AG08395 (cell line): Measurements from ENCODE around the gene MBP.
A peak's percentile ranks its signal among the peaks of the same experiment; 100 is the strongest.

Experiments
- DNase-seq: peaks from one replicate; pipeline ENCODE4 v3.0.0; 2012; ENCODE audit warnings: mixed read lengths, low spot score

MBP gene

DNA sequence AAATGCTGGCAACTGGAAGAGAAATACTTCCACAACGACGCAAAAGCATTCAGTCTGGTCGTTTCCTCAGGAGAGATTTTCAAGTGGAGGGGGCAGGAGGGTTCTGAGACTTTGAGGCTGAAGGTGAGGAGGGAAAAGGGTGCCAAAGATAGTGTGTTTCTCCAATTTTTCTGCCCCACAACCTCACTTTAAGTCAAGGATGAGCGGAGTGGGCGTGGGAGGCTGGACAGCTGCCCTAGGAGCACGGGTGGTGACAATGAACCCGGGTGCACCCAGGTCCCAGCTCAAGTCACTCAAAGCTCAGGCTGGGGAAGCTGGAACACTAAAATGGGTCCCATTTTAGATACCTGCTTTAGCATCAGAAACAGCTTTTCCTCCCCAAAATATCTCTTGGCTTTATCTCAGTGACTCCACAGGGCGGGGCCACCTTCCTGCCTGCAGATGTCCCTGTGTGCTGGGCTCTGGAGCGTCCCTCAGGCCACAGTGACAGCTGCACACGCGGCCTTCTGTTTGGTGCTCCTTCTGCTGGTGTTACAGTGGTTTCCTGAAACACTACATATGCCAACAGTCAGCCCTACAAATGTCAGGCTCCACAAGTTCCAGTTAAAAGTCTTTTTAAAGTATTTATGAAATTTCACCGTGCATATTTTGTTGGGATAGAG, 1.4 kb upstream of the MBP start:
- DNase-seq, result peak; percentile 31

DNA sequence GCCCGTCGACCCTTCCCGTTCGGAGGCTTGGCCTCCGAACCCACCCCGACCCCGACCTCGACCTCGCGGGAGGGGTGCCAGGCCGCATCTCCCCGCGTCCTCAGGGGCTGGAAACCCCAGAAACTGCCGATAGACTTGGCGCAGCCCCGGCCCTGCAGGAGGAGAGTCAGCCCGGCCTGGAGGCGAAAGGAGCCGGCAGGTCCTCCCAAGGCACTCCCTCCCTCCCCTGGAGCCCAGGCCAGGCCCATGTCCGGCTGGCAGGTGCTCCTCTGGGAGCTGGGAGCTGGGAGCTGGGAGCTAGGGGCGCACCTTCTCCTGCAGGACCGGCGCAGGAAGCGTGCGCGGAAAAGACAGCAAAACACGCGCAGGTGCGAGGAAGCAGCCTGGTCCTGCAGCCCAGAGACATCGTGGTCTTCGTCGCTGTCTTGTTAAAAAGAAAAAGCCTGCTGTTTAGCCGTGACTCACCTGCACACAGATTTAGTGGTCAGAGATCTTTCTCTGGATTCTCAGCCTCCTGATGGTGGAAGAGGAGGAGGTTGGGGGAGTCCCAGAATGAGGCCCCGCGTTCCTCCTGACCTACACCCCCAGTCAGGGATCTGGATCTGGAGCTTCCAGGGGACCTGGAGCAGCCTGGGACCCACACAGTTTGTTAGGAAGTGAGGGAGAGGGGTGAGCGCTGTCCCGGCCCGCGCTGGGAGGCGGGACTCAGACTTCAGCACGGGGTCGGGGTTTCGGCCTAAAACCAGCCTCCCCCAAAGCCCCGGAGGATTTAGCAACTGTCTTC, 660 bp upstream of the MBP start:
- DNase-seq, result no peak

DNA sequence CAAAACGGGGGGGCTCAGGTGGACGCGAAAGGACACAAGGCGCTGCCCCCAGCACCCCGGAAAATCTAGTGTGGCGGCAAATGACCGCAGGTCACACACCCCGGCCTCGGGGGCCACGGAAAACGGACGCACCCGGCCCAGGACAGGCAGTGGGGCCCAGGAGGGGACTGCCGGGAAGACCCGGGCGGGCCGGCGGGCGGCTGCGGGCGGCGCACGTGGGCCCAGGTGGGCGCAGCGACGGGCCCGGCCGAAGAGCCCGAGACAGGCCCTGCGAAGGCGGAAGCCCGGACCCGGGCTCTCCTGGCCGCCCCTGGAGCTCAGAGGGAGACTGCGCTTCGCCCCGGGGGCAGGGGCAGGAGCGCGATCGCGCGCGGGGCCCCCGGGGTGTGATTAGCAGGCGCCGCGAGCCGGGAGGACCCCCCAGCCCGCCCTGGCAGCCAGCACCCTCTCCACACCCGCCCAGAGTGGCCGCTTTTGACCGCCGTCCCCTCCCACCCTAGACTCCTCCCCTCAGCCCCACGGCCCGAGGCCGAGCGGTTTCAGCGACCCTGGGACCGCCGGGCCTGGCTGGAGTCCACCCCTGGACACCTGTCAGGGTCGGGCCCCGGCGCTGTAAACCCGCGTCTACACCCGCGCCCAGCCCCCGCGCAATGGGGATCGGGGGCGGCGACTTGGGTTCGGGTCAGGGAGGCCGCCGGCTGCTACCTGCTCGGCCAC, 773 bp downstream of the MBP start:
- no peak for DNase-seq

DNA sequence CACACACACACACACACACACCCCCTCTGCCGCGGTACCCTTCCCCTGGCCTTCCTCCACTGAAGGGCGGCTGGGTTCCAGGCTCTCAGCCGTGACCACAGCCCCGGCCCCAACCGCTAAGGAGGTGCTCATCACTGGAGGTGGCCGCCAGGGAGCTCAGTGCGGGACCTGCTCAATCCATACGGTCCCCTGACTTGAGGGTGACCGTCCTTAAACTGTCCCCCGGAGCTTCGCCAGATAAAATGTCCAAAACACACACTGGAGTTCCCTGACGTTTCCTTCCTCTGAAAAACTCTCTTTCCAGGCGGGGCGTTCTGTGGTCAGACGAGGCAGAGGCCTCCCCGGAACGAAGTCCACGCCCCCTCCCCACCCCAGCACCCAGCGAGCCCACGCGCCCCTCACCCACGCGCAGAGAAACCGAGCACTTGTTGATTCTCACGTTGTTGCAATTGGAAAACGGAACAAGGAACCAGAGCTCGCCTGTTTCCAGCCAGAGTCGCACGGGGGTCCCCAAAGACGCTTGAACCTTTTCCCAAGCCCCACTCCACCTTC, 1.4 kb downstream of the MBP start:
- no peak for DNase-seq

DNA sequence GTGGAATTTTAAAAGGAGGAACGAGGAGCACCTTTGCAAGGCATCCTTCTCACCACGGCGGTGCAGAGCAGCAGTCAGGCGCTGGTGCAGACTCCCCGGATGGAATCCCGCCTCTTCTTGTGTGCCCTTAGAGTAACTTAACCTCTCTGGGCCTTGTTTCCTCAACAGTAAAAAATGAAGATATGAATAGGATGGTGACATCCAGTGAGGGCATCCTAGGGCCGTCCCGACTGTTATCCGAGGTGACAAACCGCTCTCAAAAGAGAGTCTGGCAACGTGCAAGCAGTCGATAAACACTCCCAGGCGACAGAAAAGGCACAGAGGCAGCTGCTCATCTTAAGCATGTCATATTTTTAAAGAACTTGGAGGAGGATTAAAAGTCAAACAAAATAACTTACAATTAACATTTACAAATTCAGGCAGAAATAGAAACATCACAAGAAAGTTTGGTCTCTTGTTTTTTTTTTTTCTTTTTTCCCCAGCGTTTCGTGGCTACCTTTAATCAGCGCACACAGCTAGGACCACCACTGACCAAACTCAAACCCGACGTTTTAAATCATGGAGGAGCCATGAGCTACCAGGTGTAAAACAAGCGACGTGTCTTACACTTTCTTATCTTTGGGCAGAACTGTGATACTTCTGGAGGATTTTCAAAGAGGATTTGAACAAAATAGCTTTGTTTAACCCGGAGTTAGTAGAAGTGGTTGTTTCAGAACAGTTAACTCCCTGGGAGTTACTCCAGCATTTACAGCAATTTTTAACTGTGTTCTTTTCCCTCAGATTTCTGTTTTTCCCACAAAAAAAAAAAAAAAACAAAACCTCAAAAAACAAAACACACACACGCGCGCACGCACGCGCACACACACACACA, 2.1 kb downstream of the MBP start:
- no peak for DNase-seq

DNA sequence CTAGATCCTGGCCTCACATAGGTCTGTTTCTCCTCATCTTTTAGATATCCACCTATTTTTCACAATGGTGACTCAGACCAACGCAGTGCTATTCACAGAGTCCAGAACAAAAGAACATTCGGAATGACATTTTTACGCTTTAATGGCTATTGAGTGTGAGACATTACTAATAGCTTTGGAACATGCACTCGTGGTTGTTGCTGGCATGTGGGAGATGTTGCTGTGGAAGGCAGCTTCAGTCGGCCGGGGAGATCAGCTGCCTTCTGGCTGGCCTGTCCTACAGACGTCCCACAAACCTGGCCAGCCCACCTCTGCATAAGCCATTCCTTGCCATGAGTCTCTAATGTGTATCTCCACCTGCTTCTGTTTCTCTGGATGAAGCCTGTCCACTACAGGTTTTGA, 3.4 kb downstream of the MBP start:
- DNase-seq, result peak; percentile 73

DNA sequence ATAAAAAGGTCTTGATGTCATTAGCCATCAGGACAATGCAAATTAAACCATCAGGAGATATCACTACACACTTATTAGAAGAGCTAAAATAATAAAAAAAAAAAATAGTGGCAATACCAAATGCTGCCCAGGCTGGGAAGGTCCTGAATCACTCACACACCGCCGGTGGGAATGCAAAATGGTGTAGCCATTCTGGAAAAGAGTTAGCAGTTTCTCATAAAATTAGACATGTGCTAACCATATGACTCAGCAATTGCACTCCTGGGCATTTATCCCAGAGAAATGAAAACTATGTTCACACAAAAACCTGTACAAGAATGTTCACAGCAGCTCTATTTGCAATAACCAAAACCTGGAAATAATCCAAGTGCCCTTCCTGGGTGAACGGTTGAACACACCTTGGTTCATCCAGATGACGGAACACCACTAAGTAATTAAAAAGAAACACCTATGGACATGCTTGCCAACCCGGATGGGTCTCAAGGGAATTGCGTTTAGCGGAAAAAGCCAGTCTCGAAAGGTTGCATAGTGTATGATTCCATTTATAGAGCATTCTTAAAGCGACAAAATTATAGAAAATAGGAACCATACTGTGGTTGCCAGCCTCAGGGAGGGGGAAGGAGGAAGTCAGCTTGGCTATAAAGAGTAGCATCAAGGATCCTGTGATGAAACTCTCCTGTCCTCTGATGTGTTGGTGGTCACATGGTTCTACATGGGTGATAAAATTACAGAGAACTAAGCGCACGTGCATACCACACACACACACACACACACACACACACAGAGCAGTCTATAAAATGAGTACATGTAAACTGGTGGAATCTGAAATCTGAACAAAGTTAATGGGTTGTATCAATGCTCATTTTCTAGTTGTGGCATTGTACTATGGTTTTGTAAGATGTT, 4.6 kb downstream of the MBP start:
- DNase-seq, result peak; percentile 63

DNA sequence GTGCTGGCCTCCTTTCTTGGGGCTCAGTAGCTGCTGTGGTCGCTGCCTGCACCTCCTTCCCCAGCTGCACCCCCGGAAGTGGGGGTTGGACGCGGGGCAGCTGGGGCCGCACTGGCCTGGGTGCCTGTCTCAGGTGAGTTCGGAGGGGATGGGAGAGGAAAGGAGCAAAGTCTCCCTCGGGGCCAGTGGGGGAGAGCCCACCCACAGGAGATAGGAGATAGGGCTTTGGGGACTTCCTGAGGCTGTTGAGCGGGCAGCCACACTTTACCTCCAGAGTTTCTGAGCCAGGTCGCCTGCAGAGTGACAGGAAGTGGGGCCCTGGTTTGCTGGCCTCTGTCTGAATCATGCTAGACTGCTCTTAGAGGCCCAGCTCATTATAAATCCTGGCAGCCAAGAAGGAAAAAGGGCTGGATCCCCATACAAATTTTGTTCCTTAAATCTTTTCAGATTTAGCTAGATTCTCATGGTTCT, 8.1 kb downstream of the MBP start:
- DNase-seq, result no peak

DNA sequence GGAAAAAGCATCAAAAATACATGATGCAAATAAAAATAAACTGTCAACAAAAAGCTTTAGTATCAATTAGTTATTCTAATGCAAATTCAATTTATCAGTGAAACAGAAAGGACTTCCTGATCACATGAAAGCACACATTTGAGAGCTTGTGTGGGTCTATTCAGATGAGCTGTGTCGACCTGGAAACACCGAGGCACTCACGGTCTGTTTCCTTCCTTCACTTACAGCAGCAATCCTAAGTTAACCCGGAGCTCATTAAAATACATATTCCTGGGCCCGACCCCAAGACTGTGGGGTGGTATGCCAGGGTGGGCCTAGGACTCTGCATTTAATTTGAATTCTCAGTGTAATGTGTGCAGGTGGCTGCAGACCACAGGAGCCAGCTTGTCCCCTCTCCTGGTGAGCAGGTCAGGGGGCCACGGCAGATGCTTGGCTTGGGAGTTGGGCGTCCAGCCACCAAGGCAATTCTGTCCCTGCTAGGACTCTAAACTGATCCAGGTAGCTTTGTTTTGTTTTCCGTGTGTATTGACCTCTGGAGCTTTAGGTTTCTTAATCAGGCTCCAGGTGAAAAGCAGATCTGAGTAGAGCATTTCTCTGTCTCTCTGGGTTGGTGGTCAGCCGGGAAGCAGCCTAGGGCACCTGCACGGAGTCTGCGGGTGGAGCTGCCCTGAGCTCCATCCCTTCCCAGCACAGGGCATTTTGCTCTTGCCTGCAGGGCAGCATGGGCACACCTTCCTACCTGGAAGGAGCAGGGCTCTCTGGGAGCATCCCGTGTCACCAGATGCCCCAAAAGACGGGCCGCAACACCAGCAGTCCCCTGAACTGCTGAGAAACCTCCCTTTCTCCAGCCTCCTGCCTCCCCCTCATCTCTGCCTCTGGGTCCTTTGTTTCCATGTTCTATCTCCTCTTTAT, 9.0 kb downstream of the MBP start:
- DNase-seq, result no peak

DNA sequence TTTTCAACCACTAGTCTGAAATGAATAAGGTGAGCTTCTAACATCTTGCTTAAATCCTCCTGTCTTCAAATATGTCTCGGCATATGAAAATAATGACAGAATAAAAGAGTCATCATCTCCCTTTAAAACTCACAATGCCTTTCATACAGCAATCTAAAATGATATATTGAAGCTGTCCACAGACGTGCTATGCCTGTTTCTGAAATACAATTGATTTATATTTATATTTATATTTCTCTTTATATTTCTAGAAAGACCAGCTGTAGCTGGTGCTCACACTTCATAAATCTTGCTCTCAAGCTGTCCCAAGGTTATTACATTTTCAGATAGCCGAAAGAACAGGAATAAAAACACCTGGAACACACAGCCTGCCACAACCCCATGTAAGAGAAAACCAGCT, 11.1 kb downstream of the MBP start:
- no peak for DNase-seq

DNA sequence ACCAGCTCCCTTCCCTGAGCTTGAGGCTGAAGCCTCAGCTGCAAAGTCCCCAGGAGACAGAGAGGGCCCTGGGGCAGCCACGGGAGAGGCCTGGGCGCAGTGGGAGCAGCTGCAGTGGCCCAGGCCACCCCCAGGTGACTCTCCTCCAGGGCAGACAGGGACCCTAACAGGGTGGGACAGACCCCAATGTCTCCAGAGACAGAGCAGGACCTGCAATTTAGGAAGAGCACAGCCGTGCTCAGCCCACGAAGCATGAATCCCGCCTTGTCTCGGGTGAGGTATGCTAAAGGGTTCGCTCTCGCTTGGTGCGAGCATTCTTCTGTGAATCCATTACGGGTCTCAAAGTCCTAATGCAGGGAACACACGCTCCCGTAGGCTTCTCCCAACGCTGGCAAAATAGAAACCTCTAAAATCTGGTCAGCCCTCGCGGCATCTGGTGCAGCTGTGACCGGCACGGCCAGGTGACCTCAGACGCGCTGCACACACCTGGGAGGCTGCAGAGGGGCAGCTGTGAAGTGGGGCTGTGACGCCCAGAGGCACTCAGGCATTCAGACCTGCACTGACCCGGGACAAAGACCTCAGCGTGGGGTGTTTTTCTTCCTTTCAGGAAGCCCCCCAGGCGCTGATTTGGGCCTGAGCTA, 12.6 kb downstream of the MBP start:
- DNase-seq, result no peak

DNA sequence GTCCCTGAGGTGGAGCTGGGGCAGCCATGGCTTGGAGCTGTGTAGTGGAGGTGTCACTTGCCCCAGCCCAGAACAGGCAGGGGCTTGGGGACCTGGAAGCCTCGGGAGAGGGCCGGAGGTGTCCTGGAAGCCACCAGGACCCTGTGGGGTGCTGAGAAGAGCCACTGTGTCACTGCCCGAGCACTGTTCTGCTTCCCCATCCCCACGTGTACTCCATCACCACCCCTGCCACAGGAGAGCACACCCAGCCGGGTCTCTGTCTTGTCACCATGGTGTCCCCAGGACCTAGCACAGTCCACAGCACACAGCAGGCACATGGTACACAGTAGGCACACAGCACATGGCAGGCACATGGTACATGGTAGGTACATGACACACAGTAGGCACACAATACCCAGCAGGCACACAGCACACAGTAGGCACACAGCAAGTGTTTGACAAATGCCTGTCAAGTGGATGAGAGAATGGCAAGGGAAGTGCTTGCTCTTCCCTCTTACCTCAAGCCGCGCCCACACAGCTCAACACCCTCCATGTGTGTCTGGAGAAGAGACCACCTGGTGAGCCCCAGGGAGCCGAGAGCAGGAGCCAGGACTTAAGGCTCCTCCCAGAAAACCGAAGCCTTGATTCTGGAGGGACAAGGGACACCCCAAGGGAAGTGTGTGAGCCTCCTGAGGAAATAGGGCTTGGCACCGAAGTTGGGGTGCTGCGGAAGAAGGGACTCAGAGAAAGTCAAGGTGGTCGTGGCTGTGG, 13.3 kb downstream of the MBP start:
- no peak for DNase-seq

DNA sequence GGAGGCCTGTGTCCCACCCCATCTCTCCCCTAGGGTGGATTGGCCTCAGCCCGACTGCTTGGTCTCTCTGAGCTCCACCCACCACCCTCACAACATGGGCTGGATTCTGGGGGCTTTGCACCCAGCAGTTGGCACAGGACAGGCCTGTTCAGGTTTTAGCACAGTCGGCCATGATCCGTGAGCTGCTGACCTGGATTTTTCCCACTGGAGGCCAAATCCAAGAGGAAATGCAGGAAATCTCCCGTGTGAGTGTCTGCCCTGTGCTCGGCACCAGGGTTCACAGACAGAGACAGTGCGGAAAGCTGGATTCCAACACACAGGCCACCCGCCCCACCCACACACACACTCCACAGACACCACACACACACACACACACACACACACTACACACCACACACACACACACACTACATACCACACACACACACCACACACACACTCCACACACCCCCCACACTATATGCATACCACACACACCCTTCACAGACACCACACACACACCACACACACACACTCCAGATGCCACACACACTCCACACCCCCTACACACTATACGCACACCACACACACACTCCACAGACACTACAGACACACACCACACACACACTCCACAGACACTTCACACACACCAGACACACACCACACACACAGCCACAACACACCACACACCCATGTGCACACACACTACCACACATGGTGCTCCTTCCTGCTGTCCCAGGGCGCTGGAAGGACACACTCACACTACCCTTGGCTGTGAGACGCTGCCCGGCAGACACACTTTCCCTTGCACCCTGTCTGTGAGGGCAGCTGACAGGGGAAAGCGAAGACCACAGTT, 14.1 kb downstream of the MBP start:
- no peak for DNase-seq

DNA sequence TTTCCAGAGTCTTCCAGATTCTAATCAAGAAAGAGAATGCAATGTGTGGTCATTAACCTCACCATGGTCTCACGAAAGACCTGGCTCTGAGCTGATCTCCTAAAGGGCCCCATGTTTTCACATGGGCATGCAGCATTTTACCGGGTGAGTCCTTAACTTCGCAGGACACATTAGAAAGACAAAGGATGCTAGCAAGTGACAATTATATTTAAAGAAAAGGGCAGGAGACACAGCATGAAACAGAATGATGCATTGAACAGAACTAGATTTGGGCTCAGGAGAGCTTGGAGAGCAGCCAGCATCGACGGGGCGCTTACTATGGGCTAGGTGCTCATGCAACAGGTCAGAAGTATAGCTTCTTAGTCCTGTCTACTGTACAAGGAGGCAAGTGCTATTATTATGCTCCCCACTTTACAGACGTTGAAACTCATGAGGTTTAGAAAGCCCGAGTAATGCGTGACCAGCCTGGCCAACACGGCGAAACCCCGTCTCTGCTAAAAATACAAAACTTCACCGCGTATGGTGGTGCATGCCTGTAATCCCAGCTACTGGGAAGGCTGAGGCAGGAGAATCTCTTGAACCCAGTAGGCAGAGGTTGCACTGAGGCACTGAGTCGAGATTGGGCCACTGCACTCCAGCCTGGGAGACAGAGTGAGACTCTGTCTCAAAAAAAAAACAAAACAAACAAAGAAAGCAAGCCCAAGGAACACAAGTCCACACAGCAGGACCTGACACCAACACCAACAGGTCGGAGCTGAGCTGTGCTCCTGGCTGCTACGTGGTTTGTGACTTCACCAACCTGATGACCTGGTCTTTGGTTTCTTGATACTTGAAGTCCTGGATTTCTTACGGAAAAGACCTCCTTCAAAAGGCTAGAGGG, 16.1 kb downstream of the MBP start:
- DNase-seq, result no peak

DNA sequence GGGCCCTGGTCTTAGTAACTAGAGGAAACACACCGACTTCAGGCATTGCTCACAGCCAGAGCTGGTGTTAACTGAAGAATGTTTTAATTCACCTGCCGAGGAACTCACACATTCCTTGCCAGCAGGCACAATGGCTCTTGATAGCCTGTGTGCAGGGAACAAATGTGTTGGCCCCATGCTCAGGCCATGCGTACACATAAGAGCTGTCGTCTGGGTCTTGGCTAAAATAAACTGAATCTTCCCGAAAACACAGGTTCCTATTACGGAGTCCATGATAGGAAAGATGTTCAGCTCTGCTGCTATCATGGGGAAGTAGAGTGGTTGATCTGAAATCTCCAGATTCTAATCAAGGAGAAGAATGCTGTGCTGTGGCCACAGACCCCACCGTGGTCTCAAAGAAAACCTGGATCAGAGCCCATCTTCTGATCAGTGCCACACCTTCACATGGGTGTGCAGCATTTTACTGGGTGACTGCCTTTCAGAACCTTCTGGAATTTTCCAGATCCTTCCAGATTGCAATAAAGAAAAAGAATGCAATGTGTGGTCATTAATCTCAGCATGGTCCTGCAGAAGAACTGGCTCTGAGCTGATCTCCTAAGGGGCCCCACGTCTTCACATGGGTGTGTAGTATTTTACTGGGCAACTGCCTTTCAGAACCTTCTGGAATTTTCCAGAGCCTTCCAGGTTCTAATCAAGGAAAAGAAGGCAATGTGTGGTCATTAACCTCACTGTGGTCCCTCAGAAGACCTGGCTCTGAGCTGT, 17.2 kb downstream of the MBP start:
- no peak for DNase-seq
